IMR-90 (cell line): ENCODE results near the gene YPEL1. TPM values are rescaled to one million over a fixed set of nuclear protein-coding genes. Genes with fewer than 3 reads are reported as not detected.

Source experiments
- ATAC-seq: fragments of 200-7000 bp; cut with Tn5 transposase; 2 replicates; pipeline ENCODE4 v1.9.1; 2020; ENCODE audit warnings: low read depth, mild to moderate bottlenecking, moderate library complexity
- BruUV-seq: library from RNA; stranded (reverse); fragments of 400-500 nt; replicated peaks from 2 replicates; lab custom pipeline; 2021; lab: Mats Ljungman, UMichigan
- CTCF ChIA-PET: fragments of 300-600 bp; formaldehyde crosslinking; extraction: SDS; loops from one replicate; lab custom pipeline; 2021; ENCODE audit warnings: antibody characterized with exemption; lab: Yijun Ruan, JAX
- POLR2A ChIA-PET: fragments of 300-600 bp; sonication (Branson Sonifier 250); formaldehyde crosslinking; loops from one replicate; lab custom pipeline; 2022; ENCODE audit warnings: antibody characterized with exemption; ENCODE audit not compliant: unreplicated experiment; lab: Charles Lee
- DNase-seq: peaks from one replicate; pipeline ENCODE4 v3.0.0; 2013
- H2AFZ ChIP-seq: replicated peaks from 2 replicates; pipeline ENCODE3; 2013; ENCODE audit warnings: low read length, mild to moderate bottlenecking; ENCODE audit not compliant: poor library complexity
- H2AK5ac ChIP-seq: 2 replicates; pipeline ENCODE4 v1.6.1; 2013; ENCODE audit warnings: low read depth, low read length, inconsistent platforms
- H2AK9ac ChIP-seq: replicated peaks from 2 replicates; pipeline ENCODE3; 2013; ENCODE audit warnings: mild to moderate bottlenecking, low read depth, low read length, moderate library complexity; ENCODE audit not compliant: poor library complexity
- H2BK120ac ChIP-seq: 2 replicates; pipeline ENCODE4 v1.6.1; 2013; ENCODE audit warnings: low read depth, low read length, inconsistent platforms
- H2BK15ac ChIP-seq: 3 replicates; pipeline ENCODE4 v1.6.1; 2013; ENCODE audit warnings: low read depth, low read length, inconsistent platforms
- H2BK20ac ChIP-seq: 2 replicates; pipeline ENCODE4 v1.6.1; 2013; ENCODE audit warnings: low read depth, mild to moderate bottlenecking, inconsistent platforms, low read length, moderate library complexity
- H2BK5ac ChIP-seq: 2 replicates; pipeline ENCODE4 v1.6.1; 2013; ENCODE audit warnings: mild to moderate bottlenecking, low read depth, low read length, inconsistent platforms; ENCODE audit not compliant: poor library complexity, severe bottlenecking
- H3K14ac ChIP-seq: replicated peaks from 2 replicates; pipeline ENCODE4 v1.6.1; 2013; ENCODE audit warnings: low read depth, low read length, inconsistent platforms
- H3K18ac ChIP-seq: 2 replicates; pipeline ENCODE4 v1.6.1; 2013; ENCODE audit warnings: low read depth, low read length, control low read depth
- H3K23ac ChIP-seq: 2 replicates; pipeline ENCODE4 v1.6.1; 2013; ENCODE audit warnings: low read depth, low read length, inconsistent platforms
- H3K27ac ChIP-seq: 2 replicates; pipeline ENCODE4 v1.5.1; 2013; ENCODE audit warnings: mild to moderate bottlenecking, control low read depth, low read length; ENCODE audit not compliant: insufficient read depth
- H3K27me3 ChIP-seq: 2 replicates; pipeline ENCODE4 v1.6.1; 2013; ENCODE audit warnings: low read length; ENCODE audit not compliant: control insufficient read depth, insufficient read depth
- H3K36me3 ChIP-seq: 2 replicates; pipeline ENCODE4 v1.6.1; 2013; ENCODE audit warnings: low read length, mixed read lengths; ENCODE audit not compliant: control insufficient read depth, insufficient read depth
- H3K4ac ChIP-seq: 2 replicates; pipeline ENCODE4 v1.6.1; 2013; ENCODE audit warnings: low read depth, low read length, inconsistent platforms
- H3K4me1 ChIP-seq: 2 replicates; pipeline ENCODE4 v1.6.1; 2013; ENCODE audit warnings: low read length, mixed read lengths; ENCODE audit not compliant: control insufficient read depth, insufficient read depth
- H3K4me2 ChIP-seq: 2 replicates; pipeline ENCODE4 v1.6.1; 2013; ENCODE audit warnings: low read depth, mild to moderate bottlenecking, control low read depth, low read length, moderate library complexity
- H3K4me3 ChIP-seq: 2 replicates; pipeline ENCODE4 v1.5.1; 2013; ENCODE audit warnings: low read depth, mild to moderate bottlenecking, control low read depth, low read length, moderate library complexity; ENCODE audit not compliant: insufficient read depth
- H3K56ac ChIP-seq: 2 replicates; pipeline ENCODE4 v1.6.1; 2013; ENCODE audit warnings: low read length, inconsistent platforms; ENCODE audit not compliant: insufficient read depth; ENCODE audit errors: extremely low read depth
- H3K79me1 ChIP-seq, 2 experiments: 2 replicates each; pipeline ENCODE4 v1.6.1; 2013; ENCODE audit warnings: low read length in 2 of 2, inconsistent platforms in 1 of 2, low read depth in 1 of 2
- H3K9ac ChIP-seq: 2 replicates; pipeline ENCODE4 v1.6.1; 2013; ENCODE audit warnings: low read depth, low read length, control low read depth
- H3K9me1 ChIP-seq: 2 replicates; pipeline ENCODE4 v1.6.1; 2013; ENCODE audit warnings: low read length, inconsistent platforms; ENCODE audit not compliant: insufficient read depth
- H3K9me3 ChIP-seq: 2 replicates; pipeline ENCODE4 v1.6.1; 2013; ENCODE audit warnings: low read length; ENCODE audit not compliant: control insufficient read depth, insufficient read depth
- H4K20me1 ChIP-seq: 2 replicates; pipeline ENCODE4 v1.6.1; 2013; ENCODE audit warnings: low read length, inconsistent platforms; ENCODE audit not compliant: insufficient read depth
- H4K5ac ChIP-seq: 2 replicates; pipeline ENCODE4 v1.6.1; 2013; ENCODE audit warnings: mild to moderate bottlenecking, low read depth, low read length, control low read depth
- H4K8ac ChIP-seq, 2 experiments: 2 replicates each; pipeline ENCODE4 v1.6.1; 2013; ENCODE audit warnings: low read depth in 2 of 2, low read length in 2 of 2, control low read depth in 1 of 2, inconsistent platforms in 1 of 2
- H4K91ac ChIP-seq: 2 replicates; pipeline ENCODE4 v1.6.1; 2013; ENCODE audit warnings: low read depth, low read length, inconsistent platforms; ENCODE audit not compliant: insufficient read depth
- BHLHE40 ChIP-seq: fragments of 150-350 bp; IDR thresholded peaks from 2 replicates; pipeline ENCODE4 v1.6.1; 2016; ENCODE audit warnings: mild to moderate bottlenecking, low read depth, low read length
- CEBPB ChIP-seq: IDR thresholded peaks from 2 replicates; pipeline ENCODE4 v1.6.1; 2012; ENCODE audit warnings: low read depth, low read length, improper control_type of control experiment
- CHD1 ChIP-seq: IDR thresholded peaks from 2 replicates; pipeline ENCODE4 v1.6.1; 2012; ENCODE audit warnings: low read depth, low read length, improper control_type of control experiment
- CTCF ChIP-seq: conservative IDR thresholded peaks from 2 replicates; pipeline ENCODE4 v1.5.1; 2012; ENCODE audit warnings: mild to moderate bottlenecking, low read depth, low read length, improper control_type of control experiment
- ELK1 ChIP-seq: fragments of 150-350 bp; IDR thresholded peaks from 2 replicates; pipeline ENCODE4 v1.6.1; 2016; ENCODE audit warnings: low read depth, mild to moderate bottlenecking, low read length, moderate library complexity, borderline replicate concordance
- FOS ChIP-seq: fragments of 150-350 bp; IDR thresholded peaks from 2 replicates; pipeline ENCODE4 v1.6.1; 2016; ENCODE audit warnings: low read depth, low read length
- MAFK ChIP-seq: IDR thresholded peaks from 2 replicates; pipeline ENCODE4 v1.6.1; 2012; ENCODE audit warnings: low read depth, low read length, improper control_type of control experiment
- MAZ ChIP-seq: IDR thresholded peaks from 2 replicates; pipeline ENCODE4 v1.6.1; 2012; ENCODE audit warnings: low read depth, mild to moderate bottlenecking, low read length, improper control_type of control experiment, moderate library complexity, borderline replicate concordance
- MXI1 ChIP-seq: IDR thresholded peaks from 2 replicates; pipeline ENCODE4 v1.6.1; 2012; ENCODE audit warnings: low read depth, mild to moderate bottlenecking, low read length, moderate library complexity, borderline replicate concordance
- NFE2L2 ChIP-seq: fragments of 150-350 bp; IDR thresholded peaks from 2 replicates; pipeline ENCODE4 v1.6.1; 2016; ENCODE audit warnings: low read depth, mild to moderate bottlenecking, low read length
- POLR2A ChIP-seq: IDR thresholded peaks from 2 replicates; pipeline ENCODE4 v1.6.1; 2012; ENCODE audit warnings: mild to moderate bottlenecking, low read depth, low read length
- RAD21 ChIP-seq: IDR thresholded peaks from 2 replicates; pipeline ENCODE4 v1.6.1; 2012; ENCODE audit warnings: low read length, improper control_type of control experiment
- RCOR1 ChIP-seq: IDR thresholded peaks from 2 replicates; pipeline ENCODE4 v1.6.1; 2012; ENCODE audit warnings: mild to moderate bottlenecking, low read length, improper control_type of control experiment; ENCODE audit not compliant: insufficient replicate concordance
- RFX5 ChIP-seq: IDR thresholded peaks from 2 replicates; pipeline ENCODE4 v1.8.0; 2012; ENCODE audit warnings: low read depth, mild to moderate bottlenecking, low read length, moderate library complexity
- SMC3 ChIP-seq: fragments of 150-350 bp; IDR thresholded peaks from 2 replicates; pipeline ENCODE4 v1.6.1; 2016; ENCODE audit warnings: low read depth, mild to moderate bottlenecking, antibody characterized with exemption, low read length, moderate library complexity
- USF2 ChIP-seq: fragments of 150-350 bp; IDR thresholded peaks from 2 replicates; pipeline ENCODE4 v1.6.1; 2017; ENCODE audit warnings: mild to moderate bottlenecking, antibody characterized with exemption, low read length, low read depth
- WGBS, 2 experiments: methylation state at CpG; one replicate each; pipeline versions ENCODE4 v1.1.5 to v1.1.7; 2013; ENCODE audit warnings: missing lambda C conversion rate in 2 of 2; ENCODE audit not compliant: insufficient read length in 1 of 2; ENCODE audit errors: extremely low coverage in 2 of 2; 5-methylcytosine and 5-hydroxymethylcytosine counted together
- dilution Hi-C: fragments of 300-500 bp; cut with HindIII; formaldehyde crosslinking; loops from one replicate; pipeline ENCODE4 v1.14.3; 2018; ENCODE audit warnings: low sequenced_read_pairs; ENCODE audit not compliant: unreplicated experiment
- in situ Hi-C: fragments of 300-500 bp; cut with MboI; formaldehyde crosslinking; loops from 3 replicates; pipeline ENCODE4 v1.14.3; 2019; ENCODE audit warnings: low sequenced_read_pairs, inconsistent platforms, mixed read lengths
- intact Hi-C: fragments of 100-400 bp; cut with micrococcal nuclease; formaldehyde crosslinking; loops from 2 replicates; pipeline ENCODE4 v1.10.0; 2022
- polyA plus RNA-seq, 3 experiments: library from polyadenylated mRNA; depleted of rRNA; stranded (reverse); fragments of >200 nt; gene quantifications; 2 replicates each; pipeline ENCODE4 v1.2.3, GENCODE V29; 2012; ENCODE audit warnings: low replicate concordance in 1 of 3
- total RNA-seq: library from RNA; depleted of rRNA; stranded (reverse); fragments of >200 nt; gene quantifications from 2 replicates; pipeline ENCODE4 v1.2.3, GENCODE V29; 2012

The YPEL1 gene
- total and polyA plus RNA-seq, 2 of the 4 experiments (the other 2 are of a cell fraction): 0.72 to 1.3 TPM

GRCh38 chr22:21741059-21741458 is 5.5 kb upstream of the YPEL1 start:
- no peak overlapping the region for H3K4me2 ChIP-seq
- in situ Hi-C loops: no loop called here

More at GRCh38 chr22:21741059-21741458, 5.5 kb upstream of the YPEL1 start:
- Histone ChIP-seq H2BK20ac (no peak overlapping the region), H4K8ac (no peak overlapping the region), H3K4me1 (peaks cover 8% of the 10 kb centered on the region), H3K79me1 (no peaks in the 10 kb centered on the region), H3K4ac (no peak overlapping the region), H2AFZ (no peak overlapping the region), H2BK15ac (no peak overlapping the region), H3K14ac (no peak overlapping the region), H3K4me3 (no peak overlapping the region), H2BK120ac (no peak overlapping the region), H4K5ac (no peak overlapping the region), H3K9me1 (peaks cover 8% of the 10 kb centered on the region), H3K9me3 (no peaks in the 10 kb centered on the region), H3K36me3 (no peaks in the 10 kb centered on the region), H3K23ac (no peak overlapping the region), H3K56ac (no peak overlapping the region), H2AK9ac (no peak overlapping the region), H4K20me1 (no peaks in the 10 kb centered on the region; the same call in 1 of the 2 replicates), H2BK5ac (no peak overlapping the region), H3K9ac (no peak overlapping the region), H3K27ac (no peak overlapping the region), H2AK5ac (no peak overlapping the region), H3K18ac (no peak overlapping the region), H3K27me3 (0 out of 2 replicates have a peak, but pooled peaks cover 2% of the 10 kb centered on the region), H4K91ac (no peak overlapping the region)
- dilution Hi-C loops (no loop called here), intact Hi-C loops (no loop called here)
- ChIA-PET POLR2A (no interaction called here), CTCF (no interaction called here)
- no TSS peak for BruUV-seq
- no peak for DNase-seq
- TF ChIP-seq CTCF: no peak
- TF ChIP-seq ELK1: no peak
- TF ChIP-seq SMC3: no peak
- no peak for TF ChIP-seq BHLHE40
- no peak for TF ChIP-seq POLR2A
- no peak for TF ChIP-seq RFX5
- no peak for TF ChIP-seq CHD1
- TF ChIP-seq MXI1: no peak
- no peak for TF ChIP-seq USF2
- TF ChIP-seq MAZ: no peak
- TF ChIP-seq FOS: no peak
- TF ChIP-seq RAD21: no peak
- TF ChIP-seq RCOR1: no peak
- TF ChIP-seq NFE2L2: no peak
- no peak for TF ChIP-seq MAFK
- no peak for TF ChIP-seq CEBPB
- 90% methylated on average over 9 of the region's 10 CpGs; no CpG with 5 or more reads in 1 of the 2 experiments for WGBS, 2 experiments
- ATAC-seq: no peak
